ENCODE data around the gene DSTN. TPM values are rescaled to one million over a fixed set of nuclear protein-coding genes. Genes with fewer than 3 reads are reported as not detected.

DSTN gene
- total and polyA plus RNA-seq, 4 donors: 1,041 to 5,298 (median 2,110) TPM

GRCh38 chr20:17557675-17558006 is 12.2 kb upstream of the DSTN start:
- no peaks in the 10 kb centered on the region for H3K36me3 ChIP-seq (ENCODE audit: control insufficient read depth in 1 of 2, insufficient read depth in 2 of 2, low read length in 1 of 2)
- WGBS, 2 donors: 19 to 22% methylated on average over 3 of the region's 3 CpGs
- no peaks in the 10 kb centered on the region for H3K9me3 ChIP-seq (ENCODE audit: control insufficient read depth, low read length)
- H3K27ac ChIP-seq (ENCODE audit: low read depth in 1 of 2, low read length in 2 of 2): peak overlapping the region; percentile 85 to 98
- intact Hi-C loops (cut with DNase I): no loop called here
- DNase-seq: no peak
- no peak overlapping the region for H3K4me3 ChIP-seq (ENCODE audit: low read length in 2 of 2)
- ATAC-seq (ENCODE audit: low FRiP score): no peak
- peaks cover 7 to 23% of the 10 kb centered on the region in 2 donors for H3K4me1 ChIP-seq (ENCODE audit: control insufficient read depth in 1 of 2, insufficient read depth in 2 of 2, low read length in 2 of 2)
- H3K27me3 ChIP-seq (ENCODE audit: control insufficient read depth in 1 of 2, insufficient read depth in 2 of 2, low read length in 1 of 2): no peaks in the 10 kb centered on the region

GRCh38 chr20:17558154-17558940 is 11.5 kb upstream of the DSTN start:
- intact Hi-C loops (cut with DNase I): no loop called here
- Histone ChIP-seq H3K4me1 (ENCODE audit: control insufficient read depth in 1 of 2, insufficient read depth in 2 of 2, low read length in 2 of 2) (peaks cover 7 to 26% of the 10 kb centered on the region in 2 donors), H3K36me3 (ENCODE audit: control insufficient read depth in 1 of 2, insufficient read depth in 2 of 2, low read length in 1 of 2) (no peaks in the 10 kb centered on the region), H3K27ac (ENCODE audit: low read depth in 1 of 2, low read length in 2 of 2) (peak overlapping the region; percentile 96 to 100), H3K4me3 (ENCODE audit: low read length in 2 of 2) (no peak overlapping the region), H3K27me3 (ENCODE audit: control insufficient read depth in 1 of 2, insufficient read depth in 2 of 2, low read length in 1 of 2) (no peaks in the 10 kb centered on the region), H3K9me3 (ENCODE audit: control insufficient read depth, low read length) (no peaks in the 10 kb centered on the region)
- DNase-seq: peak; percentile 81
- peak; percentile 89 for ATAC-seq (ENCODE audit: low FRiP score)
- 6 to 10% methylated on average over 7 of the region's 7 CpGs for WGBS, 2 donors

- Histone ChIP-seq H3K4me1 (ENCODE audit: control insufficient read depth in 1 of 2, insufficient read depth in 2 of 2, low read length in 2 of 2) (peaks cover 7 to 26% of the 10 kb centered on the region in 2 donors), H3K4me3 (ENCODE audit: low read length in 2 of 2) (no peak overlapping the region), H3K27me3 (ENCODE audit: control insufficient read depth in 1 of 2, insufficient read depth in 2 of 2, low read length in 1 of 2) (no peaks in the 10 kb centered on the region), H3K36me3 (ENCODE audit: control insufficient read depth in 1 of 2, insufficient read depth in 2 of 2, low read length in 1 of 2) (no peaks in the 10 kb centered on the region), H3K27ac (ENCODE audit: low read depth in 1 of 2, low read length in 2 of 2) (peak overlapping the region; percentile 96 to 100), H3K9me3 (ENCODE audit: control insufficient read depth, low read length) (no peaks in the 10 kb centered on the region)
- 8 to 24% methylated on average over 1 of the region's 1 CpG for whole genome bisulfite sequencing, 2 donors
- no peak for DNase-seq
- no peak for ATAC-seq (ENCODE audit: low FRiP score)
- intact Hi-C loops (cut with DNase I): no loop called here
These were observed 11.0 kb upstream of the DSTN start for GRCh38 chr20:17558941-17559304.

- H3K27ac ChIP-seq (ENCODE audit: low read depth in 1 of 2, low read length in 2 of 2): peak overlapping the region; percentile 96 to 100
- peaks cover 7 to 26% of the 10 kb centered on the region in 2 donors for H3K4me1 ChIP-seq (ENCODE audit: control insufficient read depth in 1 of 2, insufficient read depth in 2 of 2, low read length in 2 of 2)
- no peaks in the 10 kb centered on the region for H3K9me3 ChIP-seq (ENCODE audit: control insufficient read depth, low read length)
- ATAC-seq (ENCODE audit: low FRiP score) (no peak), DNase-seq (no peak)
- intact Hi-C loops (cut with DNase I): no loop called here
- H3K4me3 ChIP-seq (ENCODE audit: low read length in 2 of 2): no peak overlapping the region
- H3K27me3 ChIP-seq (ENCODE audit: control insufficient read depth in 1 of 2, insufficient read depth in 2 of 2, low read length in 1 of 2): no peaks in the 10 kb centered on the region
- H3K36me3 ChIP-seq (ENCODE audit: control insufficient read depth in 1 of 2, insufficient read depth in 2 of 2, low read length in 1 of 2): no peaks in the 10 kb centered on the region
- WGBS, 2 donors: 90 to 93% methylated on average over 6 of the region's 6 CpGs
These were observed 10.5 kb upstream of the DSTN start for GRCh38 chr20:17559338-17559737.

GRCh38 chr20:17560344-17561074 is 9.4 kb upstream of the DSTN start:
- ATAC-seq (ENCODE audit: low FRiP score) (no peak), DNase-seq (no peak)
- no peak overlapping the region for H3K4me3 ChIP-seq (ENCODE audit: low read length in 2 of 2)
- H3K27me3 ChIP-seq (ENCODE audit: control insufficient read depth in 1 of 2, insufficient read depth in 2 of 2, low read length in 1 of 2): no peaks in the 10 kb centered on the region
- H3K4me1 ChIP-seq (ENCODE audit: control insufficient read depth in 1 of 2, insufficient read depth in 2 of 2, low read length in 2 of 2): peaks cover 4 to 26% of the 10 kb centered on the region in 2 donors
- H3K27ac ChIP-seq (ENCODE audit: low read depth in 1 of 2, low read length in 2 of 2): peak overlapping the region; percentile 7 to 88
- 57 to 59% methylated on average over 5 of the region's 5 CpGs for WGBS, 2 donors
- no peaks in the 10 kb centered on the region for H3K9me3 ChIP-seq (ENCODE audit: control insufficient read depth, low read length)
- H3K36me3 ChIP-seq (ENCODE audit: control insufficient read depth in 1 of 2, insufficient read depth in 2 of 2, low read length in 1 of 2): no peaks in the 10 kb centered on the region
- intact Hi-C loops (cut with DNase I): loop anchor here in 1 of 2 donors (10.0 kb wide), 1 partner anchor 284 kb away; no protein-coding TSS in a partner anchor

- intact Hi-C loops (cut with DNase I): loop anchor here in 1 of 2 donors (10.0 kb wide), 1 partner anchor 282 kb away; no protein-coding TSS in a partner anchor
- no peaks in the 10 kb centered on the region for H3K9me3 ChIP-seq (ENCODE audit: control insufficient read depth, low read length)
- ATAC-seq (ENCODE audit: low FRiP score) (no peak), DNase-seq (no peak)
- H3K36me3 ChIP-seq (ENCODE audit: control insufficient read depth in 1 of 2, insufficient read depth in 2 of 2, low read length in 1 of 2): no peaks in the 10 kb centered on the region
- H3K4me1 ChIP-seq (ENCODE audit: control insufficient read depth in 1 of 2, insufficient read depth in 2 of 2, low read length in 2 of 2): peaks cover 0 to 15% of the 10 kb centered on the region in 2 donors
- H3K27ac ChIP-seq (ENCODE audit: low read depth in 1 of 2, low read length in 2 of 2): peak overlapping the region; percentile 62 to 96
- H3K4me3 ChIP-seq (ENCODE audit: low read length in 2 of 2): no peak overlapping the region
- no peaks in the 10 kb centered on the region for H3K27me3 ChIP-seq (ENCODE audit: control insufficient read depth in 1 of 2, insufficient read depth in 2 of 2, low read length in 1 of 2)
- WGBS, 2 donors: 7 to 10% methylated on average over 2 of the region's 2 CpGs
These were observed 7.0 kb upstream of the DSTN start for GRCh38 chr20:17562804-17563305.

- H3K36me3 ChIP-seq (ENCODE audit: control insufficient read depth in 1 of 2, insufficient read depth in 2 of 2, low read length in 1 of 2): no peaks in the 10 kb centered on the region
- H3K4me1 ChIP-seq (ENCODE audit: control insufficient read depth in 1 of 2, insufficient read depth in 2 of 2, low read length in 2 of 2): peaks cover 2 to 4% of the 10 kb centered on the region in 2 donors
- H3K9me3 ChIP-seq (ENCODE audit: control insufficient read depth, low read length): no peaks in the 10 kb centered on the region
- DNase-seq (no peak), ATAC-seq (ENCODE audit: low FRiP score) (no peak)
- H3K27ac ChIP-seq (ENCODE audit: low read depth in 1 of 2, low read length in 2 of 2): peak overlapping the region in 1 of 2 donors; percentile 9
- intact Hi-C loops (cut with DNase I): loop anchor here in 1 of 2 donors (10.0 kb wide), 1 partner anchor 279 kb away; no protein-coding TSS in a partner anchor
- H3K27me3 ChIP-seq (ENCODE audit: control insufficient read depth in 1 of 2, insufficient read depth in 2 of 2, low read length in 1 of 2): no peaks in the 10 kb centered on the region
- no peak overlapping the region for H3K4me3 ChIP-seq (ENCODE audit: low read length in 2 of 2)
- WGBS, 2 donors: 35 to 38% methylated on average over 4 of the region's 4 CpGs
These were observed 4.6 kb upstream of the DSTN start for GRCh38 chr20:17565169-17565845.

GRCh38 chr20:17566345-17566744 is 3.5 kb upstream of the DSTN start:
- Histone ChIP-seq H3K4me3 (ENCODE audit: low read length in 2 of 2) (no peak overlapping the region), H3K27me3 (ENCODE audit: control insufficient read depth in 1 of 2, insufficient read depth in 2 of 2, low read length in 1 of 2) (no peaks in the 10 kb centered on the region), H3K27ac (ENCODE audit: low read depth in 1 of 2, low read length in 2 of 2) (peak overlapping the region; percentile 80 to 91), H3K4me1 (ENCODE audit: control insufficient read depth in 1 of 2, insufficient read depth in 2 of 2, low read length in 2 of 2) (peaks cover 2 to 3% of the 10 kb centered on the region in 2 donors), H3K9me3 (ENCODE audit: control insufficient read depth, low read length) (no peaks in the 10 kb centered on the region), H3K36me3 (ENCODE audit: control insufficient read depth in 1 of 2, insufficient read depth in 2 of 2, low read length in 1 of 2) (no peaks in the 10 kb centered on the region)
- DNase-seq (no peak), ATAC-seq (ENCODE audit: low FRiP score) (no peak)
- 95 to 96% methylated on average over 3 of the region's 3 CpGs for WGBS, 2 donors
- intact Hi-C loops (cut with DNase I): loop anchor here in 1 of 2 donors (10.0 kb wide), 1 partner anchor 278 kb away; no protein-coding TSS in a partner anchor

Data from aorta (tissue), 5 donors.